Fibroblast of mammary gland (primary cell): ENCODE measurements around the gene OXER1.
"Not testable (repeated sequence)": the region's sequence is repeated elsewhere in the genome, so short reads cannot be mapped to it uniquely, and the experiment has no call there.

Experiments
- DNase-seq: peaks from one replicate; pipeline ENCODE4 v3.0.0-alpha.2; 2010; ENCODE audit warnings: low read depth
- H3K4me3 ChIP-seq: 2 replicates; pipeline ENCODE4 v1.5.1; 2011; ENCODE audit warnings: low read depth, mild to moderate bottlenecking, low read length, moderate library complexity; ENCODE audit not compliant: control insufficient read depth
- TF ChIP-seq, protein P1 (sequence below): conservative IDR thresholded peaks from 2 replicates; pipeline ENCODE4 v1.5.1; 2011; ENCODE audit warnings: low read depth, low read length, inconsistent platforms; ENCODE audit not compliant: control insufficient read depth, insufficient read depth

The OXER1 gene

DNA sequence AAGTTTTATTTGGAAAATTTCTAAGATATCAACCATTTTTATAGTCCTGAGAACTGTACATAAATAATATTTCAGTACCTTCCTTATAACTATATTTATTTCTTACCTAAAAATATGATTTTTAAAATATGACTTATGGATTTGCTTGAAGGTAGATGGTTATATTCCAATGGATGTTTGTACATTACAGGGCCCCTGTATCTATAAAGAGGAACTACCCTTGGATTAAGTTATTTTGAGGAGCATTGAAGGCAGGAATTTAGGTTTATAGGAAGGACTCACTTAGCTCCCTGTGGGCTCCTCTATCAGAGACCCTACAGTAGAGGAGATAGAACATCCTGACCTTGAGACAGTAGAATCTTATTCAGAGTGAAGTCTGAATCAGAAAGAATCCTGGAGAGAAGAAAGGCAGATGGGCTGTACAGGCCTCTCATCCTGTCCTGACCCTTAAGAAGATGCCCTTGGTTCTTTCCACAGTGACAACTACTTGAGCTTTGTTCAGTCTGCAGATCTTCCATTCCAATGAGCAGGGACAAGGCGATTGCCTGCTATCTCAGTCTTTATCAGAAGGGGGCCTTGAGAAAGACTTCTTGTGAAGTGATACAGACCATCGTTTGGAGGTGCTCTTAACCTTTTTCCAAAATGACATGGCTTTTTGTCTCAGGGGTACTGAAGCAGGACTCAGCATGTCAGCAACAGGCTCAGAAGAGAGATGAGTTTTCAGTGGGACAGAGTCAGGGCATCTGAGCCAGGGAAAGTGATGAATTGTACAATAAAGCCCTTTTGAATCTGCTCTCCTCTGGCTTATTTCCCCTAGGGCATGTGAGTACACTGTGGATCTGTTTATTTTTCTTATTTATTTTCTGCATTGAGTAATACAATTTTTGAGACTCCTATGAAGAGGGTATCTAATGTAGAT is 20.9 kb downstream of the OXER1 start:
- TF ChIP-seq, protein P1, sequence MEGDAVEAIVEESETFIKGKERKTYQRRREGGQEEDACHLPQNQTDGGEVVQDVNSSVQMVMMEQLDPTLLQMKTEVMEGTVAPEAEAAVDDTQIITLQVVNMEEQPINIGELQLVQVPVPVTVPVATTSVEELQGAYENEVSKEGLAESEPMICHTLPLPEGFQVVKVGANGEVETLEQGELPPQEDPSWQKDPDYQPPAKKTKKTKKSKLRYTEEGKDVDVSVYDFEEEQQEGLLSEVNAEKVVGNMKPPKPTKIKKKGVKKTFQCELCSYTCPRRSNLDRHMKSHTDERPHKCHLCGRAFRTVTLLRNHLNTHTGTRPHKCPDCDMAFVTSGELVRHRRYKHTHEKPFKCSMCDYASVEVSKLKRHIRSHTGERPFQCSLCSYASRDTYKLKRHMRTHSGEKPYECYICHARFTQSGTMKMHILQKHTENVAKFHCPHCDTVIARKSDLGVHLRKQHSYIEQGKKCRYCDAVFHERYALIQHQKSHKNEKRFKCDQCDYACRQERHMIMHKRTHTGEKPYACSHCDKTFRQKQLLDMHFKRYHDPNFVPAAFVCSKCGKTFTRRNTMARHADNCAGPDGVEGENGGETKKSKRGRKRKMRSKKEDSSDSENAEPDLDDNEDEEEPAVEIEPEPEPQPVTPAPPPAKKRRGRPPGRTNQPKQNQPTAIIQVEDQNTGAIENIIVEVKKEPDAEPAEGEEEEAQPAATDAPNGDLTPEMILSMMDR = no peak
- no peak overlapping the region for H3K4me3 ChIP-seq
- no peak for DNase-seq

DNA sequence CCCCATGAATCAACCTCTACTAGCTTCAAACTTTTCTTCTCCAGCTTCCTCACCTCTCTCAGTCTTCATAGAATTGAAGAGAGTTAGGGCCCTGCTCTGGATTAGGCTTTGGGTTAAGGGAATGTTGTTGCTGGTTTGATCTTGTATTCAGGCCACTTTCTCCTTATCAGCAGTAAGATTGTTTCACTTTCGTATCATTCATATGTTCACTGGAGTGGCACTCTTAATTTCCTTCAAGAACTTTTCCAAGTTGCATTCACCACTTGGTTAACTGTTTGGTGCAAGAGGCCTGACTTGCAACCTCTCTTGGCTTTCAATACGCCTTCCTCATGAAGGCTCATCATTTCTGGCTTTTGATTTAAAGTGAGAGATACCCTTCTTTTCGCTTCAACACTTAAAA is 22.8 kb downstream of the OXER1 start:
- TF ChIP-seq, protein P1 = no peak
- H3K4me3 ChIP-seq = no peak overlapping the region
- no peak for DNase-seq

- TF ChIP-seq, protein P1 = no peak
- no peak for DNase-seq
Observed at GRCh38 chr2:42736598-42737322, 27.2 kb downstream of the OXER1 start.

DNA sequence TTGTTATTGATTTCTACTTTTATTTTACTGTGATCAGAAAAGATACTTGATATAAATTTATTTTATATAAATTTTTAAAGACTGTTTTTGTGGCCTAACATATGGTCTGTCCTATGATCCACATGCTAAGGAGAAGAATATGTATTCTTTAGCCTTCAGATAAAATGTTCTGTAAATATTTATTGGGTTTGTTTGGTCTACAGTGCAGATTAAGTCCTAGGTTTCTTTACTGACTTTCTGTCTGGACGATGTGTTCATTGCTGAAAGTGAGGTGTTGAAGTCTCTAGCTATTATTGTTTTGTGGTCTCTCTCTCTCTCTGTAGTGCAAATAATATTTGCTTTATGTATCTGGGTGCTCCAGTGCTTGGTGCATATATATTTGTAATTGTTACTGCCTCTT is 30.1 kb downstream of the OXER1 start:
- DNase-seq = no peak
- TF ChIP-seq, protein P1 = no peak
- H3K4me3 ChIP-seq = no peak overlapping the region

More at GRCh38 chr2:42736598-42737322, 27.2 kb downstream of the OXER1 start:
- no peak overlapping the region for H3K4me3 ChIP-seq

DNA sequence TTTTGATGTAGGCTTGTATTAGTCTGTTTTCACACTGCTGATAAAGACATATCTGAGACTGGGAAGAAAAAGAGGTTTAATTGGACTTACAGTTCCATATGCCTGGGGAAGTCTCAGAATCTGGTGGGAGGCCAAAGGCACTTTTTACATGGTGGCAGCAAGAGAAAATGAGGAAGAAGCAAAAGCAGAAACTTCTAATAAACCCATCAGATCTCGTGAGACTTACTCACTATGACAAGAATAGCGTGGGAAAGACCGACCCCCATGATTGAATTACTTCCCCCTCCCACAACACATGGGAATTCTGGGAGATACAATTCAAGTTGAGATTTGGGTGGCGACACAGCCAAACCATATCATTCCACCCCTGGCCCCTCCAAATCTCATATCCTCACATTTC is 32.6 kb downstream of the OXER1 start:
- DNase-seq, H3K4me3 ChIP-seq: not testable (repeated sequence)

DNA sequence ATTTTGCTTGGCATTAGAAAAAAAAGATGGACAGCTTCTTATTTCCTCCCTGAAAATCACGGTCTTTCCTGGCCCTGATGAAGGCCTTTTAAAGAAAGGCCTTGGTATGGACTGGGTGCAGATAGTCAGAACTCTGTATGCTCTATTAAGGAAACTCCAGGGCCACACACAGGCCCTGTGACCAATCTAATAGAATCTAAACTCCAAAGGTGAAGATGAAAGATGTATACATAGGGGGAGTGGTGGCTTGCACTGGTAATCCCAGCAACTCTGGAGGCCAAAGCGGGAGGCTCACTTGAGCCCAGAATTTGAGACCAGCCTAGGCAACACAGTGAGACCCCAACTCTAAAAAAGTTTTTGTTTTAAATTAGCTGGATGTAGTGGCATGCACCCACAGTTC is 37.3 kb downstream of the OXER1 start:
- no peak overlapping the region for H3K4me3 ChIP-seq
- DNase-seq = no peak

DNA sequence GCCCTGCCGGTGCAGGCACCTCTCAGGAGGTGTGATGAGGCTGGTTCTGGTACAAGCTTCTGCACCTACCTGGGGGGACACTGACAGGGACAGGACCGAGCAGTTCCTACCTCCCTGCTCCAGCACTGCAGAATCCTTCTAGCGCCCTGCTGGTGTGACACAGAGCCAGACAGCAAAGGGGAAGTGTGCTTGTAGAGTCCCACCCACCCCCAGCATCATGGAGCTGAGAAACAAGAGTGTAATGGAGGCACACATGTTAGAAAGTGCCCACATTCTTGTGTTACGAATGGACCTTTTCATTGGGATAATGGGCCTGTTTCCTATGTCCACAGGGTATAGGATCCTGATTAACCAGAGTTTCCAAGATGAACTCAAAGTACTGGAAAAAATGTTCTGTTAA is 38.3 kb downstream of the OXER1 start:
- TF ChIP-seq, protein P1 = no peak
- no peak for DNase-seq
- no peak overlapping the region for H3K4me3 ChIP-seq

More for the DNA sequence above, 37.3 kb downstream of the OXER1 start:
- TF ChIP-seq, protein P1 = no peak
